H1 (cell line): ENCODE data around the gene NEK11. TPM values are rescaled to one million over a fixed set of nuclear protein-coding genes. Genes with fewer than 3 reads are reported as not detected.

Source experiments
- CTCF ChIA-PET: fragments of 300-600 bp; sonication (Branson Sonifier 250); formaldehyde crosslinking; loops from one replicate; lab custom pipeline; 2021; ENCODE audit not compliant: partially characterized antibody; lab: Charles Lee
- POLR2A ChIA-PET: fragments of 300-600 bp; sonication (Branson Sonifier 250); formaldehyde crosslinking; loops from one replicate; lab custom pipeline; 2021; ENCODE audit warnings: inconsistent platforms; ENCODE audit not compliant: partially characterized antibody; lab: Charles Lee
- DNase-seq, 2 experiments: peaks; one replicate each; pipeline versions ENCODE4 v3.0.0 to v3.0.0-alpha.2; 2010 to 2022; ENCODE audit warnings: low spot score in 2 of 2, low read depth in 1 of 2, mixed read lengths in 1 of 2
- FAIRE-seq: peaks from 2 replicates; lab custom pipeline; 2011; peaks lifted over from hg19 to GRCh38; lab: Jason Lieb, UNC
- H2AFZ ChIP-seq: 2 replicates; pipeline ENCODE4 v1.8.1; 2012; ENCODE audit warnings: low read length, inconsistent platforms
- H2AK5ac ChIP-seq: 2 replicates; pipeline ENCODE4 v1.6.1; 2013; ENCODE audit warnings: low read depth, low read length
- H2BK120ac ChIP-seq: replicated peaks from 2 replicates; pipeline ENCODE3; 2013; ENCODE audit warnings: low read depth, low read length, inconsistent platforms
- H2BK12ac ChIP-seq: 2 replicates; pipeline ENCODE4 v1.6.1; 2013; ENCODE audit warnings: low read depth, low read length
- H2BK15ac ChIP-seq: 2 replicates; pipeline ENCODE4 v1.6.1; 2013; ENCODE audit warnings: low read length
- H2BK20ac ChIP-seq: 2 replicates; pipeline ENCODE4 v1.6.1; 2013; ENCODE audit warnings: low read length
- H2BK5ac ChIP-seq: 2 replicates; pipeline ENCODE4 v1.6.1; 2013; ENCODE audit warnings: low read depth, low read length
- H3K14ac ChIP-seq: 2 replicates; pipeline ENCODE4 v1.6.1; 2013; ENCODE audit warnings: inconsistent platforms; ENCODE audit not compliant: insufficient read length
- H3K18ac ChIP-seq: 2 replicates; pipeline ENCODE4 v1.6.1; 2013; ENCODE audit warnings: low read length; ENCODE audit errors: extremely low read depth
- H3K23ac ChIP-seq: 2 replicates; pipeline ENCODE4 v1.6.1; 2013; ENCODE audit warnings: inconsistent platforms; ENCODE audit not compliant: insufficient read length
- H3K23me2 ChIP-seq: 2 replicates; pipeline ENCODE4 v1.6.1; 2013; ENCODE audit warnings: low read depth, low read length
- H3K27ac ChIP-seq: 2 replicates; pipeline ENCODE4 v1.6.1; 2011; ENCODE audit warnings: low read depth, low read length, inconsistent platforms
- H3K27me3 ChIP-seq, 4 experiments: replicated peaks in 1 of 4; 1 replicate in 1 of 4; 2 replicates in 3 of 4; pipeline versions ENCODE4 v1.6.1 to v1.8.1; 2011 to 2013; ENCODE audit warnings: low read length in 3 of 4, mild to moderate bottlenecking in 3 of 4, inconsistent platforms in 2 of 4, mixed read lengths in 2 of 4, moderate library complexity in 1 of 4; ENCODE audit not compliant: control insufficient read depth in 3 of 4, insufficient read depth in 3 of 4; ENCODE audit errors: extremely low read depth in 1 of 4
- H3K36me3 ChIP-seq, 4 experiments: 2 replicates each; pipeline versions ENCODE4 v1.6.1 to v1.8.1; 2011 to 2013; ENCODE audit warnings: mild to moderate bottlenecking in 4 of 4, low read length in 3 of 4, moderate library complexity in 2 of 4, control low read depth in 1 of 4, inconsistent platforms in 1 of 4; ENCODE audit not compliant: insufficient read depth in 4 of 4, control insufficient read depth in 2 of 4
- H3K4ac ChIP-seq: replicated peaks from 2 replicates; pipeline ENCODE3; 2013; ENCODE audit warnings: low read length, low read depth, mixed read lengths, inconsistent platforms; ENCODE audit not compliant: insufficient read length
- H3K4me1 ChIP-seq, 4 experiments: replicated peaks in 1 of 4; 1 replicate in 1 of 4; 2 replicates in 3 of 4; pipeline versions ENCODE4 v1.6.1 to v1.8.1; 2011 to 2013; ENCODE audit warnings: low read length in 3 of 4, inconsistent platforms in 2 of 4, mixed read lengths in 1 of 4; ENCODE audit not compliant: insufficient read depth in 4 of 4, control insufficient read depth in 3 of 4
- H3K4me2 ChIP-seq, 2 experiments: 2 replicates each; pipeline versions ENCODE4 v1.6.1 to v1.8.1; 2011 to 2013; ENCODE audit warnings: low read depth in 2 of 2, low read length in 2 of 2, control low read depth in 1 of 2, inconsistent platforms in 1 of 2, mild to moderate bottlenecking in 1 of 2; ENCODE audit not compliant: insufficient read depth in 1 of 2
- H3K4me3 ChIP-seq, 4 experiments: fragments of 200-600, 300-600 bp in 1 of 4; sonication (generic), shearing (Covaris generic), sonication (Bioruptor Twin) in 1 of 4; 2 replicates each; pipeline versions ENCODE4 v1.5.1 to v1.8.1; 2011 to 2016; ENCODE audit warnings: low read length in 4 of 4, low read depth in 3 of 4, control low read depth in 2 of 4, inconsistent platforms in 2 of 4, mild to moderate bottlenecking in 2 of 4, mixed read lengths in 1 of 4, moderate library complexity in 1 of 4; ENCODE audit not compliant: insufficient read depth in 2 of 4; ENCODE audit errors: extremely low read depth in 1 of 4
- H3K56ac ChIP-seq: replicated peaks from 2 replicates; pipeline ENCODE3; 2013; ENCODE audit warnings: low read depth, mild to moderate bottlenecking, mixed read lengths, low read length, inconsistent platforms; ENCODE audit not compliant: insufficient read length
- H3K79me1 ChIP-seq: 2 replicates; pipeline ENCODE4 v1.6.1; 2013; ENCODE audit warnings: low read depth, low read length, control low read depth
- H3K79me2 ChIP-seq, 2 experiments: 2 replicates each; pipeline versions ENCODE4 v1.6.1 to v1.8.1; 2012 to 2013; ENCODE audit warnings: low read length in 2 of 2, mild to moderate bottlenecking in 2 of 2, inconsistent platforms in 1 of 2; ENCODE audit not compliant: insufficient read depth in 2 of 2, control insufficient read depth in 1 of 2
- H3K9ac ChIP-seq, 4 experiments: replicated peaks in 1 of 4; 1 replicate in 1 of 4; 2 replicates in 3 of 4; pipeline versions ENCODE4 v1.6.1 to v1.8.1; 2011 to 2013; ENCODE audit warnings: low read depth in 3 of 4, low read length in 3 of 4, control low read depth in 2 of 4, mild to moderate bottlenecking in 2 of 4, moderate library complexity in 2 of 4, inconsistent platforms in 1 of 4; ENCODE audit errors: extremely low read depth in 1 of 4
- H3K9me3 ChIP-seq, 2 experiments: 2 replicates each; pipeline versions ENCODE4 v1.6.1 to v1.8.1; 2012 to 2013; ENCODE audit warnings: mild to moderate bottlenecking in 2 of 2, moderate library complexity in 2 of 2, control low read depth in 1 of 2, inconsistent platforms in 1 of 2, low read depth in 1 of 2, low read length in 1 of 2, mixed read lengths in 1 of 2; ENCODE audit not compliant: insufficient read depth in 2 of 2
- H4K20me1 ChIP-seq, 2 experiments: replicated peaks in 1 of 2; 2 replicates each; pipeline versions ENCODE3 to v1.8.1; 2011 to 2013; ENCODE audit warnings: inconsistent platforms in 2 of 2, low read length in 2 of 2, mild to moderate bottlenecking in 1 of 2; ENCODE audit not compliant: insufficient read depth in 2 of 2, control insufficient read depth in 1 of 2
- H4K5ac ChIP-seq: 2 replicates; pipeline ENCODE4 v1.6.1; 2013; ENCODE audit warnings: low read length, low read depth, mixed read lengths, inconsistent platforms; ENCODE audit not compliant: insufficient read length
- H4K8ac ChIP-seq: 2 replicates; pipeline ENCODE4 v1.8.0; 2013; ENCODE audit warnings: mild to moderate bottlenecking, moderate library complexity, low read length, inconsistent platforms; ENCODE audit not compliant: insufficient read depth; ENCODE audit errors: extremely low read depth
- H4K91ac ChIP-seq: replicated peaks from 2 replicates; pipeline ENCODE3; 2013; ENCODE audit warnings: low read length, mixed read lengths, inconsistent platforms; ENCODE audit not compliant: insufficient read length
- BCL11A ChIP-seq, 2 experiments: IDR thresholded peaks; one replicate each; pipeline ENCODE4 v1.6.1; 2011; ENCODE audit warnings: low read depth in 2 of 2, low read length in 2 of 2, mild to moderate bottlenecking in 2 of 2
- CTBP2 ChIP-seq: IDR thresholded peaks from 2 replicates; pipeline ENCODE4 v1.7.0; 2011; ENCODE audit warnings: borderline replicate concordance, mild to moderate bottlenecking, moderate library complexity, mixed read lengths, low read length; ENCODE audit not compliant: insufficient read depth, insufficient read length
- CTCF ChIP-seq, 3 experiments: IDR thresholded peaks; 1 replicate in 2 of 3; 2 replicates in 1 of 3; pipeline versions ENCODE4 v1.5.1 to v1.6.1; 2011; ENCODE audit warnings: low read length in 3 of 3, mild to moderate bottlenecking in 3 of 3, inconsistent platforms in 2 of 3, low read depth in 1 of 3, moderate library complexity in 1 of 3; ENCODE audit not compliant: insufficient read depth in 1 of 3; ENCODE audit errors: control extremely low read depth in 1 of 3
- EGR1 ChIP-seq: IDR thresholded peaks from 2 replicates; pipeline ENCODE4 v1.6.1; 2011; ENCODE audit warnings: low read depth, low read length, borderline replicate concordance
- RFX5 ChIP-seq: IDR thresholded peaks from 2 replicates; pipeline ENCODE4 v1.6.1; 2011; ENCODE audit warnings: low read depth, low read length, improper control_type of control experiment, borderline replicate concordance
- TEAD4 ChIP-seq: IDR thresholded peaks from 2 replicates; pipeline ENCODE4 v1.6.1; 2012; ENCODE audit warnings: low read depth, low read length, inconsistent platforms, mixed read lengths
- WGBS, 2 experiments: shearing (Covaris generic) in 1 of 2; methylation state at CpG; one replicate each; pipeline versions ENCODE4 v1.1.6 to v1.1.7; 2013 to 2015; ENCODE audit warnings: low lambda C conversion rate in 2 of 2, mixed read lengths in 2 of 2, inconsistent platforms in 1 of 2, low coverage in 1 of 2, missing lambda C conversion rate in 1 of 2; ENCODE audit not compliant: insufficient replicate concordance in 2 of 2, insufficient coverage in 1 of 2, insufficient read length in 1 of 2; ENCODE audit errors: extremely low coverage in 1 of 2, missing lambda C conversion rate in 1 of 2; 5-methylcytosine and 5-hydroxymethylcytosine counted together
- polyA plus RNA-seq, 7 experiments: library from polyadenylated mRNA; depleted of rRNA in 3 of 7; stranded (reverse) in 5 of 7; unstranded in 2 of 7; fragments of >200 nt in 5 of 7; fragments of 200-250 nt in 2 of 7; gene quantifications; 1 replicate in 5 of 7; 2 replicates in 1 of 7; 4 replicates in 1 of 7; pipeline versions ENCODE4 v1.2.1 to v1.2.3, GENCODE V29; 2011 to 2013; ENCODE audit warnings: missing spikeins in 2 of 7, mixed read lengths in 2 of 7
- total RNA-seq: library from RNA; stranded (reverse); fragmentation: NEBNext Ultra II Directional; extraction: Animal tissue kit (Norgen Biotek cat#: 25700); gene quantifications from 2 replicates; pipeline ENCODE4 v1.2.1, GENCODE V29; 2021

Gene NEK11
- total and polyA plus RNA-seq, 2 of the 8 experiments (the other 6 are each of a cell fraction or from before 2014, with no cell fraction given), result 0.60 TPM; not detected in 1

GRCh38 chr3:130981469-130981868 lies 45.2 kb upstream of the NEK11 start:
- Histone ChIP-seq H2BK5ac (no peak overlapping the region), H3K56ac (no peak overlapping the region), H3K9ac (no peak overlapping the region), H3K23ac (no peak overlapping the region), H3K14ac (no peak overlapping the region), H4K5ac (no peak overlapping the region), H3K4me2 (no peak overlapping the region), H3K79me2 (no peaks in the 10 kb centered on the region), H3K23me2 (no peaks in the 10 kb centered on the region), H2BK20ac (no peak overlapping the region), H3K27ac (no peak overlapping the region), H3K27me3 (no peaks in the 10 kb centered on the region), H3K79me1 (no peaks in the 10 kb centered on the region), H2BK15ac (no peak overlapping the region), H4K91ac (no peak overlapping the region), H2AK5ac (no peak overlapping the region), H3K18ac (no peak overlapping the region), H4K20me1 (peaks cover 0 to 2% of the 10 kb centered on the region in 2 experiments)
- POLR2A ChIA-PET, result no interaction called here
- DNase-seq, result no peak
- 92% methylated on average over 2 of the region's 2 CpGs; no CpG with 5 or more reads in 1 of the 2 experiments for WGBS, 2 experiments
- no peak for FAIRE-seq
- TF ChIP-seq CTCF (IDR thresholded peaks at IDR 0.05; ENCODE audit: control extremely low read depth in 1 of 3, insufficient read depth in 1 of 3, low read depth in 1 of 3, low read length in 3 of 3), result no peak
- TF ChIP-seq CTBP2, result no peak
- TF ChIP-seq RFX5, result no peak
- no peak for TF ChIP-seq TEAD4
- TF ChIP-seq BCL11A (IDR thresholded peaks at IDR 0.05; ENCODE audit: low read depth in 2 of 2, low read length in 2 of 2), result no peak
- no peak for TF ChIP-seq EGR1
- TF ChIP-seq, all 59 proteins: peak for 0
- Histone ChIP-seq H3K4me3 (no peak overlapping the region), H3K4me1 (no peaks in the 10 kb centered on the region), H3K4ac (no peak overlapping the region), H3K36me3 (peaks cover 0 to 10% (median 0%) of the 10 kb centered on the region in 4 experiments; a peak in 2 of 8 replicates), H2BK120ac (no peak overlapping the region), H4K8ac (no peak overlapping the region), H2BK12ac (no peak overlapping the region), H2AFZ (no peak overlapping the region), H3K9me3 (no peaks in the 10 kb centered on the region)
- CTCF ChIA-PET, result no interaction called here
